Measurements from ENCODE around the gene LRRC28.

LRRC28 gene

DNA sequence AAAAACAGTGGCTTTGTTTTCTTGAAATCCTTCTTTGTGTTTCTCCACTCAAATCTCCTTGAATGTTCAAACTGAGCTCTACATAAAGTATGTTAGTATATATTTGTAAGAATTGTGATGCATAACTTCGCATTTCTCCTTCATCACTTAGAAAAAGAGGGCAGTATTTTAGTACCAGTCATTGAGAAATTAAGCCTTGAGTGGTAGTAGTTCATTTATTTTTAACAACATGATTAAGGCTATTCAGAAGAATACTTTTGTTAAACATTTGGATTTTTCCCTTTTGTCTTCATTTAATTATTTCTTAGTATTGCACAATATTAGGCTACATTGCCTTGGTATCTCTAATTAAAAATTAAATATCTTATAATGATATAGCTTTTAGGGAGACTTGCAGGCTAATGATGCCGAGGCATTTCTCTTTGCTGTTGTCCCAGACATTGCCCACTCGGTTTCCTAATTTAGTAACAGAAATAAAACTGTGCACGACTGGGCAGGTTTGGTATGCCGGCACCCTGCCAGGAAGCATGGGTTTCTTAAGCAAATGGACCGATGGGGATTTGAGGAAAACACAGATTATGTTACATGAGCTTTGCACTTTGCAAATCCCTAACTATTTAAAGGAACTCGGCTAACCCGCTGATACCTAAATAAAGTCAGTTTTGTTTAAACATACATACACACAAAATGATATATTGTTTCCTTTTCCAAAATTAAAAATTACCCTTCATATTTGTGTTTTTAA lies 54.7 kb downstream of the LRRC28 start:
- peak; percentile 76 for DNase-seq (ENCODE audit: low read depth, low spot score)

DNA sequence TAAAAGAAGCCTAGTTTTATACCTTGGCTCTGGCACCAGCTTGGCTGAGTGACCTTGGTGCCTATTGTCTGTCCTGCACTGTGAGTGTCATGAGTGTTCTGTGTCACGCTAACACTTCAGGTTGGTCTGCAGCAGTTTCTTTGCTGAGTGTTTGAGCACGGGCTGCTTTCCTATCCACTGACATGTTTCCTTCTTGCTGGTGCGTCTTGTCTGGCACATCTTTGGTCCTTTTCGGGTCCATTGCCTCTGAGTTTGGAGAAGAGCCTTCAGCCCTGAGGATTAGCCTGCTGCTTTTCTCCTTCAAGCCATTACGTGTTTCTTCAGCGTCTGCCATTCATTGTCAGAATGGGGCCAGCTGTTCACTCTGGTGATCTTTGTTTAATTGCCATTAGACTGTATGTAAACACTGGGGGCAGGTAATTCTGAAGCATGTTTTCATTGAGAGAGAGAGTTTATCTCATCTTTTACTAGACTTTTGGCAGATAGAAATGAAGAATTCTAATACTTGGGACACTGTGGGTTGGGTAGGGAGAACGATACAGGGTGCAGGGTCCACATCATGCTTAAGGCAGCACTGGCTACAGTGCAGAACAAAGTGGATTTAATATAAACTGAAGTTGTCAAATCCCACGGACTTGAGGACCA lies 55.5 kb downstream of the LRRC28 start:
- no peak for DNase-seq (ENCODE audit: low read depth, low spot score)

DNA sequence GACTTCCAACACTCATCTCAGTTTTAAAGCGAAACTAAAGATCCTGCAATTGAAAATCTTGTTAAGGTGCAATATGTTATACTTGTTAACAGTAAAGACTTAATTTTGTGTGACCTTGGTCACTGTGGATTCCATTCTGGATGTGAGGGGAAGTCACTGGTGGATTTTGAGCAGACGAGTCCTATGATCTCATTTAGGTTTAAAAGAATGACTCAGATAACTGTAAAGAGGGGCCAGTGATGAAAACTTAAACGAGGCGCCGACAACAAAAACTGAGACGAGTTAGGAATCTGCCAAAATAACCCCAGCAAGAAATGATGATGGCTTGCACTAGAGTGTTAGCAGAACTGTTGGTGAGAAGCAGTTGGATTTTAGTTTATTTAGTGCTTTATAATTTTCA lies 56.5 kb downstream of the LRRC28 start:
- DNase-seq (ENCODE audit: low read depth, low spot score), result no peak

DNA sequence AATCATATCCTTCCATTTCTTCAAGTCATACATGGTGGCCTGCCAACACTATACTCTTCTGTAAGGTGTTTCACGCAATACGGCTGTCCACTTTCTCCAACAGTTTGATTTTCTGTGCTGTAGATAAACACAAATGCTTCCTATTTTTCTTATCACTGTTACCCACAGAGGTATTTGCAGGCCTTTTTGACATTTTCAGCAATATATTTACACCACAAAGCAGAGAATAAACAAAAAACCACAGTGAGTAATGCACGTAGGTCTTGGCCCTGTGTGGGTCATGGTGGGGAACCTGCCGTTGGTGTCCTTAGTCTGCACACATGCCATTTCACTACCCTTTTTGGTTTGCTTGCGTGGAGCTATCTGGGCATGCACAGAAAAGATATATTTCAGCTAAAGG lies 59.5 kb downstream of the LRRC28 start:
- no peak for DNase-seq (ENCODE audit: low read depth, low spot score)

DNA sequence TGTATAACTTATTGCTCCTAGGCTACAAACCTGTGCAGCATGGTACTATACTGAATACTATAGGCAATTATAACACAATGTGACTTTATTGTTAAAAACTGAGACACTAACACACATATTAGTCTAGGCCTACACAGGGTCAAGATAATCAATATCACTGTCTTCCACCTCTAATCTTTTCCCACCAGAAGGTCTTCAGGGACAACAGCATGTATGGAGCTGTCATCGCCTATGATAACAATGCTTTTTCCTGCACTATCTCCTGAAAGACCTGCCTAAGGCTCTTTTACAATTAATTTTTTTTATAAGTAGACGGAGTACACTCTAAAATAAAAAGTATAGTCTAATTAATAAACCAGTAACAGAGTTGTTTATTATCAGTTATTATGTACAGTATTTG lies 60.9 kb downstream of the LRRC28 start:
- no peak for DNase-seq (ENCODE audit: low read depth, low spot score)

DNA sequence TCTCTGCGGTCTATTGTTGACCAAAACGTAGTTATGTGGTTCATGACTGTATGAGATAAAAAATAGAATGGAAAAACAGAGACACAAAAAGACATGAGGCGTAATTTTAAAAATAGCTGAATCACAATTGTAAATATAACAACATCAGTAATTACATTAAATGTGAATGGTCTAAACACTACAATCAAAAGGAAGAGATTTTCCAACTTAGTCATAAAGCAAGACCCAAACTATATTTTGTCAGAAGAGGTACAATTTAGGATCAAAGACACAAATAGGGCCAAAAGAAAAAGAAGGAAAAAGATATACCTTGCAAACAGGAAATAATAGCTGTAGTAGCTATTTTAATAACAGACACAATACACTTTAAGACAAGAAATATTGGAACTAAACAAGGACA lies 61.5 kb downstream of the LRRC28 start:
- no peak for DNase-seq (ENCODE audit: low read depth, low spot score)

DNA sequence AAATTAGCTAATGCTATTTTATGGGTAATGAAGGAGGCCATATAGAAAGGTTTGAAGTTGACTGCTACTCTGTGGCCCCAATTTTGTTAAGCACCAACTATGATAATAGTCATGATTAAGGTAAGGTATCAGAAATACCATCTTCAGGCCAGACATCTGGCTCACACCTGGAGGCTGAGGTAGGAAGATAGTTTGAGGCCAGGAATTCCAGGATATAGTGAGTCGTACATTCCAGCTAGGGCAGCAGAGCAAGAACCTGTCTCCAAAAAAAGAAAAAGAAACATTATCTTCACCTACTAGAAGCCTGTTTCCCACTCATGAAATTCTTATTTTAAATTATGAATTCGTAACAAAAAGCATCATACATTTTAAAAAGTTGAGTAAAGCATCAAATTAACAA lies 64.4 kb downstream of the LRRC28 start:
- DNase-seq (ENCODE audit: low read depth, low spot score), result no peak

DNA sequence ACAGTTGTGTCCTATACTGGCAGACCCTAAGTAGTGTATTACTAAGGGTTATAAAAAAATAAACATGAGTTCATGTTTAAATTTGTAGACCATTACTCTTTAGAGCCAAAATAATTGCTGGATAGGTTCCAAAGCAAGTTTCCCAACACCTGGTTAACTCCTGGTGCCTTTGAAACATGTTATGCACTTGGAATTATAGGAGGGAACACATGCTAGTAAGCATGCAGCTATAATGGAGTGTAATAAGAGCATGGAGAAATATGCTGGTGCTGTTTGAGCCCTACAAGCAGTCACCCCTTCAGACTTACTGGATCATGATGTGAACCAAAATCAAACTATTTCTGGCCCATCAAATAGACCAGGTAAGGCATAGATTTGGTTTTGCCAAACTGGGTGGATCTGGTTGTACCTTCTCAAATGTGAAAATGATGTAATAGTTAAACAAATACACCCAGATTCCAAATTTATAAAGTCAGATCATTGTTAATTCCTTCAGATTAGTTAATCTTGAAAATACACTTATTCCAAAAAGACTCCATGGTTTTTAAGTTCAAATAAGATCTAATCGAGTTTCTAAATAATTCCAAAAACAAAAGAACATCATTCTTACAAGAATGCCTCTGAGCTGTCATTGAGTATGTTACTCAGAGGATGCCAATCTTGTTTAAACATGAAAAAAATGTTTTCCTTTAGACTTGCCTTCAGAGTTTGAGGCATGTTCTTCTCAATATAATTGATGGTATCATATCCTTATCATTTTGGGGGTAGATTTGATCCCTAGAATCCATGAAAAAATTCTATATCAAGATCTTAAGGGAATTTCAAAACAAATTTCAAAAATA lies 69.3 kb downstream of the LRRC28 start:
- DNase-seq (ENCODE audit: low read depth, low spot score), result no peak

DNA sequence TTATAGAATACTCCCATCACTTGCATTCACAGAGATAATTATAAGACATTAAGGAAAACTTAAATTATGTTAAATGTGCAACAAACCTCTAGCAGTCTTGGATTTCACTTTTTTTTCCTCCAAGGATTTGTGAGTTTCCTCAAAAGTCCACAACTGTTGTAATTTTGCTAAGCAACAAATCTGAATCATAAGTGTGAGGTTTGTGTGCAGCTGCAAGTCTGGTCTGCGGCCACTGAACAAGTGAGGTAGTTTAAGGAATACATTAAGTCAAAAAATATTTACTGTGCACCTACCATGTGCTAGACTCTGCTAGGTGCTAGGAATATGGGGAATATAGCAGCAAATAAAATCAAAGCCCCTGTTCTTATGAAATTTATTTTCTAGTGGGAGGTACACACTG lies 70.2 kb downstream of the LRRC28 start:
- no peak for DNase-seq (ENCODE audit: low read depth, low spot score)

DNA sequence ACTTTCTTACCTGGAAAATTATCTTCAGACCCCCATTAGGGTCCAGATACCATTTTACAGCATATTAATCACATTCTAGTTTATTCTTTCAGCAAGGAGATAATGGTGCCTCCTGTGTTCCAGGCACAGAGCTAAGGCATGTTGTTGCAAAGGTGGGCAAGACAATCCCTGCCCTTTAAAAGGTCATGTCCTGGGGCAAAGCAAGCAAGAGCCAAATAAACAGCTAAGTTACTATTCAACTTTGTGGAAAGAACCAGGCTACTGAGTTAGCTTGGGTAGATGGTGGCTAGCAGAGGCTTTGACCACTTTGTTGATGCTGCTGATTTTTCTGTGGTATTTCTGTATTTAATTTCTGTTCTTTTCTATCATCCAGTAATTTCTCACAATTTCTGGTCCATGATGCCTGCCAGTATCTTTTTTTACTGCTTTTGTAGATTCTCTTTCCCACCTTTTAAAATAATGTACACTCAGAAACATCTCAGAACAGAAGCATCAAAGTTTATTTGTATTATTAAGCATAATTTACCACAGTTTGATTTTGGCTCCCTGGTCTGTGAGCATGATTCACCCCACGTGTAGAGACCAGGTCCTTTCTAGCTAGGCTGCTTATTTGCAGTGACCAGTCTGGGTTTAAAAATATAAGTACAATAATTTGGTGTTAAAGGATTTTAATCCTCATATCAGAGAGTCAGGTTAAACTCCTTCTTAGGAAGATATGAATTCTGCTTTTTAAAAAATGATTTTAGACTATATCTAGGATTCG lies 71.5 kb downstream of the LRRC28 start:
- DNase-seq (ENCODE audit: low read depth, low spot score), result no peak

DNA sequence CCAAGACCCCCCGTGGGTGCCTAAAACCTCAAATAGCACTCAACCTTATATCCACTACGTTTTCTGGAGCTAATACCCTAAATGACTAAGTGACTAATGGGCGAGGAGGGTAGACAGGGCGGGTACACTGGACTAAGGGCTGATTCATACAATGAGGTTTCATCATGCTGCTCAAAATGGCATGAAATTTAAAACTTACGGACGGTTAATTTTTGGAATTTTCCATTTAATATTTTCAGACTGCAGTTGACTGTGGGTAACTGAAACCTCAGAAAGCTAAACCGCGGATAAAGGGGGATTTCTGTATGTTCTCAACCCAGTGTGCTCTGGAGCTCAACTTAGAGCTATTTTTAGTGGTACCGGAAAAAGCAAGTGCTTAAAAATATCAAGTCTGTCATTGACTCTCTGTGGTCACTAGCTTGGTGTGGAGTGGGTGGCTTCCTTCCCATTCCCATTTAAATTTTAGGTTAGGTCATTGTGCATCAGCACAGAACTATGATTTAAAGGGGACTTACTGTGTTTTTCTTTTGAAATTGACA lies 72.9 kb downstream of the LRRC28 start:
- peak; percentile 37 for DNase-seq (ENCODE audit: low read depth, low spot score)

DNA sequence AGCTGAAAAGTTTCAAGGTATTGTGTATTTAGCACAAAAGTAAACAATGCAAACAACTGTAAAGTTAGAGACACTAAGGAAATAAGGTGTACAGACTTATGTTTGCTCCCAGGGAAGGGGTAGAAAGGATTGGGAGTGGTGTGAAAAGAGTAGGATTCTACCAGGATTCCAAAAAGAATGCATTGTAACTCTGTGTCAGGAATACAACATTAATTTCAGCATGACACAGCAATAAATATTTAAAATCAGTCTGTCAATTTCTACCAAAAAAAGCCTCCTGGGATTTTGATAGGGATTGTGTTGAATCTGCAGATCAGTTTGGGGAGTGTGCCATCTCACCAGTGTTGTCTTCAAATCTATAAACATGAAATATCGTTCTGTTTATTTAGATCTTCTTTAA lies 73.4 kb downstream of the LRRC28 start:
- DNase-seq (ENCODE audit: low read depth, low spot score), result no peak

DNA sequence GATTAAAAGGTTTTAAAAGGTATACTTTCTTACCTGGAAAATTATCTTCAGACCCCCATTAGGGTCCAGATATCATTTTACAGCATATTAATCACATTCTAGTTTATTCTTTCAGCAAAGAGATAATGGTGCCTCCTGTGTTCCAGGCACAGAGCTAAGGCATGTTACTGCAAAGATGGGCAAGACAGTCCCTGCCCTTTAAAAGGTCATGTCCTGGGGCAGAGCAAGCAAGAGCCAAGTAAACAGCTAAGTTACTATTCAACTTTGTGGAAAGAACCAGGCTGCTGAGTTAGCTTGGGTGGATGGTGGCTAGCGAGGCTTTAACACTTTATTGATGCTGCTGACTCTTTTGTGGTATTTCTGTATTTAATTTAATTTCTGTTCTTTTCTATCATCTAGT lies 75.0 kb downstream of the LRRC28 start:
- DNase-seq (ENCODE audit: low read depth, low spot score), result no peak

DNA sequence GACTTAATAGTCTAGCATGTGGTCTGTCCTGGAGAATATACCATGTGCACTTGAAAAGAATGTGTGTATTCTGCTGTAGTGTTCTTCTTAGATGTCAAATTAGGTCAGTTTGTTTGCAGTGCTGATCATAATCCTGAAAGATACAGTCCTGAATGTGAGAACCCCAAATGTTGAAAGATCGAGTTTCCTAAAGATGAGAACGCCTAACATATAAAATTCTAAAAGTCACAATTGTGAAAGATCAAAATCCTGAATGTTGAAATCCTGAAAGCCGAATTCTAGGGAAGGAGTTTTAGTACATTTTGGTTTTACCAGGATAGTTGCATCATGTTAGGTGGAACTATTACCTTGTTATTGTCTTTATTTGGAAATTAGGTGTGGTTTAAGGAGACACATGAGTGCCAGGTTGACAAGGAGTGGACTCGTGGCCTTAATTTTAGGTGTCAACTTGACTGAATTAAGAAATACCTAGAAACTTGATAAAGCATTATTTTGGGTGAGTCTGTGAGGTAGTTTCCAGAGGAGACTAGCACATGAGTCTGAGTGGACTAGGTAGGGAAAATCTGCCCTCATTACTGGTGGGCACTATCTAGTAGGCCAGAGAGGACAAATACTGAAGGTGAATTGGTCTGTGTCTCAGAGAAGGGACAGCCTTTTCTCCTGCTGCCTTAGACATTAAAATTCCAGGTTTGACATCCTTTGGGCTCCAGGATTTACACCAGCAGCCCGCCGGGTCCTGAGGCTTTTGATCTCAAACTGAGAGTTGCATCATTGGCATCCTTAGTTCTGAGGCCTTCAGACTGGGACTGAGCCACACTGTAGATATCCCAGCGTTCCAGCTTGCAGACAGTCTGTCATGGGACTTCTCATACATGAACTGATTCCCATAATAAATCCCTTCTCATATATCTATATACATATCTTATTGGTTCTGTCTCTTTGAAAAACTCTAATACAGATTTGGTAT lies 77.1 kb downstream of the LRRC28 start:
- DNase-seq (ENCODE audit: low read depth, low spot score), result no peak

DNA sequence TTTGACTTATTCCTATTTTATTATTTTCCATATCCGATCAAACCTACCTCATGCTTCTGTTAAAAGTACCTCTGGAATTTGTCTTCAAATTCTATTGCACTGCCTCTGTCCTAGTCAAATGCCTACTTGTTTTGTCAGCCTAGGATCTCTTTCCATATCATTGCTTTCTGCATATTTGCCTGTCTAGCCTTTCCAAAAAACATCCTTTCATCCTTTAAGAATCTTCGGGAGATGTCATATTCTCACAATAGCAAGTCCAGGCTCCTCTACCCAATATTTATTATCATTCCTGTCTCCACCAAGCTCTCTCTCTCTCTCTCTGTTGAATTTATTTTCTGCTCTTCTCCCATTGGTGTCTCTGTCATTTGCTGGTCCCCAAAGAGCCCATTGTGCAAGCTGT lies 80.1 kb downstream of the LRRC28 start:
- DNase-seq (ENCODE audit: low read depth, low spot score), result no peak

DNA sequence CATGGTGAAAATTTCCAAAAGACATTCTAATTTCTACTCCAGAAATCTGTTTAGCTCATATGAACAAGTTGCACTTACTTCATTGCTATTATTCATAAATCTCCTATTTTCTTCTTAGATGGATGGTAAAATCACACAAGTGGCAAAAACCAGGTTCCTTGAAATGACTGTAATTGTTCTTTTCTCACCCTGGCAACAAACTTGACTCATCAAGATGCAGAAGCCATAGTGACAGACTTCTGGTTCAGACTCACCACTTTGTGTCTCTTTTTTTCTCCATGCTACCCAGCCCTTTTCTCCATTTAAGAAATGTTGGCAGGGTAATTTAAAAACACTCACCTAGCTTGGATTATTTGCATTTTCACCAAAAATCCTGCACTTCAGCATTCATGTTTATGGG lies 82.1 kb downstream of the LRRC28 start:
- no peak for DNase-seq (ENCODE audit: low read depth, low spot score)

DNA sequence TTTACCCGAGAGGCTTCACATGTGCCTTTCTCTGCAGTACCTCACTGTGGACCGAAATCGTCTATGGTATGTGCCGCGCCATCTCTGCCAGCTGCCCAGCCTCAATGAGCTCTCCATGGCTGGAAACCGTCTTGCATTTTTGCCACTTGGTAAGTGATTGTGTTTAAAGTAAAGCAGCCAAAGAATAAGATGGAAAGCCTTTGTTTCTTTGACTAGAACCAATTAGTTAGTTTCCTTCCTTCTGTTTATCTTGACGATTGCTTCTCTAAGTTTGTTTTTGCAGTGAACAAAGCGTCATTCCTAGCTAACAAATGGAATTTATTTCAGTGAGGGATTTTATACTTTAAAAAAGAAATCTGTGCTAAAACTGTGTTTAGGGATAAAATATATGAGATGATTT lies 82.7 kb downstream of the LRRC28 start:
- no peak for DNase-seq (ENCODE audit: low read depth, low spot score)

DNA sequence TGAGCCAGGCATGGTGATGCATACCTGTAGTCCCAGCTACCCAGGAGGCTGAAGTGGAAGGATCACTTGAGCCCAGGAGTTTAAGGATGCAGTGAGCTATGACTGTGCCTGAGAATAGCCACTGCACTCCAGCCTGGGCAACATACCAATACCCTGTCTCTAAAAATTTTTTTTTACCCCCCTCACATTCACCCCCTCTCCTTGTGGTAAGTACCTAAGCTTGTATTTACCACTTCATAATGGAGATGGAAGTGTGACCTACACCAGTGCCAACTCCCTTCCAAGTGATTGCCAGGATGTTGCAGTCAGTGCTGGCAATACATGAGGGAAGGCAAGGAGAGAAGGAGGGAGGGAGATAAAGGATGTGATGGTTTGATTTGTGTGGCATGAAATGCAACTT lies 84.2 kb downstream of the LRRC28 start:
- DNase-seq (ENCODE audit: low read depth, low spot score), result no peak

DNA sequence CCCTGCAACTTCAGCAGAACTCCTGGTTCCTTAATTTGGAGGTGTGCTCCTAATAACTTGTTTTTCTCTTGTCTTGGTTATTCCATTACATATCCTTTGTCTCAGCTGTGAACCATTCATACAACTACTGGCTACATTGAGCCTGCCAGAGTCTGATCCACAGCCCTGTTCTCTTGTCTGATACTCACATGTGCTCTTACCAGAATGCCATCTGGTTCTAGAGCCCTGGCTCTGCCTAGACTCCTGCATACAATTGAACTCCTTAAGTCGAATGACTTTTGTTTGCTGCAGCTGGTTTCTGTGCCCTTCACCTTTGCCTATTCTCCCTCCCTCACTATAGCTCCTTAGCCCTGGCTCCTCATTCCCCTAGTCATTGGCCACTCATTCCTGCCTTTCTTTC lies 85.5 kb downstream of the LRRC28 start:
- no peak for DNase-seq (ENCODE audit: low read depth, low spot score)

DNA sequence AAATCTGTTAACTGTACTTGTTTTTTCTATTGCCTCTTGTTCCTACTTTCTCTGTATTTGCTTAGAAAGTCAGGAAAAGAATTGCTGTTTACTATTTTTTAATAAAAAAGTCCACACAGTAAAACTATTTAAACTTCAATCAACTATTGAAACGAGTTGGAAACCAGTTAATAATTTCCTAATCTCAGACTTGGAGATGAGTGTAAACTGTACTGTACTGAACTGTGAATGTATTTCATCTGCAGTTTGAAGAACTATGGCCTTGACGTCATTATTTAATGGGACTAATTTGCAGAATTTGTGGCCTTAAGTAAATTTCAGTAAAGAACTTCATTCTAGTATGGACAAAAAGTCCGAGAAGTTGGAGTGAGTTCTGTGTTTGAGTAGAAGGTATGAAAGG lies 89.1 kb downstream of the LRRC28 start:
- no peak for DNase-seq (ENCODE audit: low read depth, low spot score)

DNA sequence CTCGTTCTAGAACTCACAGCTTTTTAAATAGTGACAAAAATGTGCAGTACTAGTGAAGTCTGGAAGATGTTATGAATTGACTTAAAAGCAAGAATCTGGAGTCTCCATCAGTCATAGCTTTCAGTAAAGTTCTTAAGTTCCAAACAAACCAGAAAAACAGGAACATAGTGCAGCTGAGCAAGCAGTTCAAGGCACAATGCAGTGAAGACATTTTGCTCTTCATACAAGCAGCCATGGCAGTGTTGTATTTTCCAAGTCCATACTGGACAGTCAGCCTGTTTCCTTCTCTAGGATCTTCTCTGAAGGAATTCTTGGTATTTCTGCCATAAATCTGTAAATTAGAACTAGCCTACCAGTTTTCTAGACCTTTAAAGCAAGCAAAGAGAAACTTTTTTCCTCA lies 90.5 kb downstream of the LRRC28 start:
- DNase-seq (ENCODE audit: low read depth, low spot score), result no peak

Data from smooth muscle cell of the brain vasculature (primary cell).